Measurements from ENCODE around the gene FLT3.
A peak's percentile ranks its signal among the peaks of the same experiment; 100 is the strongest.

The FLT3 gene

DNA sequence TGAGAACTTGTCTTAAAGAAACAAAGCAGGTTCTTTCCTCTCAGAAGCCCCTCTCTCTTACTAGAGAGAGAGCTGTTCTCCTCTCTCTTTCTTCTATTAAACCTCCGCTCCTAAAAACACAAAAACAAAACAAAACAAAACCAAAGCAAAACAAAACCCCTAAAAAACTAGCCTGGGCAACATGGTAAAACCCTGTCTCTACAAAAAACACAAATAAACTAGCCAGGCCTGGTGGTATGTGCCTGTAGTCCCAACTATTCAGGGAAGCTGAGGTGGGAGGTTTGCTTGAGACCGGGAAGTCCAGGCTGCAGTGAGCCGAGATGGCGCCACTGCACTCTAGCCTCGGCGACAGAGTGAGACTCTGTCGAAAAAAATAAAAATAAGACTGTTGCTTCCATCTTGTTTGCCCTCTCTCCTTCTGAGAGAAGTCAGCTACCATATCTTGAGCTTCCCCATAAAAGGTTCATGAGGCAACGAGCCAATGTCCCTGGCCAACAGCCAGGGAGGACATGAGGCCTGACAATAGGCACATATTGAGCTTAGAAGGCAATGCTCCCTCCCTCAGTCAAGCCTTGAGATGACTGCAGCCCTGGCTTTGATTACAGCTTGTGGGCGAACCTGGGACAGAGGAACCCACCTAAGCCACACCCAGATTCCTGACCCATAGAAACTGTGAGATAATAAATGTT, 17.5 kb upstream of the FLT3 start:
- Histone ChIP-seq H2BK120ac (ENCODE audit: low read depth, low read length) (no peak overlapping the region), H2BK15ac (ENCODE audit: low read length) (no peak overlapping the region), H3K4me2 (ENCODE audit: insufficient read depth, low read length, poor library complexity, severe bottlenecking) (no peak overlapping the region), H3K4me3 (ENCODE audit: low read length in 2 of 2) (no peak overlapping the region), H3K9ac (ENCODE audit: low read depth, low read length, poor library complexity) (no peak overlapping the region), H3K27me3 (ENCODE audit: control insufficient read depth in 3 of 3, insufficient read depth in 3 of 3, low read depth in 1 of 3, low read length in 3 of 3) (no peaks in the 10 kb centered on the region), H4K91ac (ENCODE audit: low read depth, low read length, poor library complexity) (no peak overlapping the region), H3K9me3 (replicated peaks in 1 of 2; ENCODE audit: control insufficient read depth in 2 of 2, insufficient read depth in 1 of 2, low read depth in 1 of 2, low read length in 2 of 2) (no peaks in the 10 kb centered on the region), H3K36me3 (replicated peaks in 1 of 2; ENCODE audit: control insufficient read depth in 2 of 2, insufficient read depth in 2 of 2, low read length in 2 of 2) (no peaks in the 10 kb centered on the region), H2BK12ac (ENCODE audit: low read length) (no peak overlapping the region), H2AK5ac (ENCODE audit: low read depth, low read length) (no peak overlapping the region), H2AFZ (ENCODE audit: low read length) (peak overlapping the region; percentile 66), H2BK5ac (ENCODE audit: low read length) (no peak overlapping the region), H3K79me1 (ENCODE audit: low read depth, low read length) (no peaks in the 10 kb centered on the region), H3K27ac (replicated peaks; ENCODE audit: low read length) (no peak overlapping the region), H3K23ac (ENCODE audit: low read depth, low read length, poor library complexity) (no peak overlapping the region), H4K8ac (ENCODE audit: low read depth, low read length) (no peak overlapping the region), H3K14ac (ENCODE audit: low read length) (no peak overlapping the region), H3K4me1 (ENCODE audit: control insufficient read depth in 2 of 2, insufficient read depth in 1 of 2, low read depth in 1 of 2, low read length in 2 of 2) (no peaks in the 10 kb centered on the region), H3K4ac (ENCODE audit: low read length) (no peak overlapping the region), H3K18ac (ENCODE audit: low read length) (no peak overlapping the region)
- 100% methylated on average over 1 of the region's 9 CpGs; no CpG with 5 or more reads in 1 of the 2 donors for WGBS, 2 donors (ENCODE audit: extremely low coverage in 2 of 2, insufficient read length in 2 of 2, insufficient replicate concordance in 1 of 2)
- DNase-seq (ENCODE audit: low spot score) = no peak

- no peaks in the 10 kb centered on the region for H3K9me3 ChIP-seq (replicated peaks in 1 of 2; ENCODE audit: control insufficient read depth in 2 of 2, insufficient read depth in 1 of 2, low read depth in 1 of 2, low read length in 2 of 2)
- H3K4me1 ChIP-seq (ENCODE audit: control insufficient read depth in 2 of 2, insufficient read depth in 1 of 2, low read depth in 1 of 2, low read length in 2 of 2) = no peaks in the 10 kb centered on the region
- H2BK120ac ChIP-seq (ENCODE audit: low read depth, low read length) = no peak overlapping the region
- H3K23ac ChIP-seq (ENCODE audit: low read depth, low read length, poor library complexity) = no peak overlapping the region
- no peak overlapping the region for H3K9ac ChIP-seq (ENCODE audit: low read depth, low read length, poor library complexity)
- no peaks in the 10 kb centered on the region for H3K36me3 ChIP-seq (replicated peaks in 1 of 2; ENCODE audit: control insufficient read depth in 2 of 2, insufficient read depth in 2 of 2, low read length in 2 of 2)
- no peak overlapping the region for H2BK12ac ChIP-seq (ENCODE audit: low read length)
- H2AFZ ChIP-seq (ENCODE audit: low read length) = no peak overlapping the region
- no peak overlapping the region for H3K27ac ChIP-seq (replicated peaks; ENCODE audit: low read length)
- H3K4ac ChIP-seq (ENCODE audit: low read length) = no peak overlapping the region
- H3K18ac ChIP-seq (ENCODE audit: low read length) = no peak overlapping the region
- no peak overlapping the region for H2BK15ac ChIP-seq (ENCODE audit: low read length)
- no peak overlapping the region for H3K14ac ChIP-seq (ENCODE audit: low read length)
- H3K4me3 ChIP-seq (ENCODE audit: low read length in 2 of 2) = no peak overlapping the region
- no CpG with 5 or more reads among the region's 1 CpG for WGBS, 2 donors (ENCODE audit: extremely low coverage in 2 of 2, insufficient read length in 2 of 2, insufficient replicate concordance in 1 of 2)
- H2BK5ac ChIP-seq (ENCODE audit: low read length) = no peak overlapping the region
- H4K8ac ChIP-seq (ENCODE audit: low read depth, low read length) = no peak overlapping the region
- no peak overlapping the region for H4K91ac ChIP-seq (ENCODE audit: low read depth, low read length, poor library complexity)
- H3K4me2 ChIP-seq (ENCODE audit: insufficient read depth, low read length, poor library complexity, severe bottlenecking) = no peak overlapping the region
- no peaks in the 10 kb centered on the region for H3K79me1 ChIP-seq (ENCODE audit: low read depth, low read length)
- H2AK5ac ChIP-seq (ENCODE audit: low read depth, low read length) = no peak overlapping the region
- H3K27me3 ChIP-seq (ENCODE audit: control insufficient read depth in 3 of 3, insufficient read depth in 3 of 3, low read depth in 1 of 3, low read length in 3 of 3) = no peaks in the 10 kb centered on the region
- DNase-seq (ENCODE audit: low spot score) = no peak
Measured at GRCh38 chr13:28116736-28117135, 16.4 kb upstream of the FLT3 start.

- H3K27me3 ChIP-seq (ENCODE audit: control insufficient read depth in 3 of 3, insufficient read depth in 3 of 3, low read depth in 1 of 3, low read length in 3 of 3) = peaks cover 0 to 16% (median 0%) of the 10 kb centered on the region in 3 experiments
- H4K91ac ChIP-seq (ENCODE audit: low read depth, low read length, poor library complexity) = no peak overlapping the region
- no peak overlapping the region for H3K4ac ChIP-seq (ENCODE audit: low read length)
- no CpG with 5 or more reads among the region's 3 CpGs for WGBS, 2 donors (ENCODE audit: extremely low coverage in 2 of 2, insufficient read length in 2 of 2, insufficient replicate concordance in 1 of 2)
- no peaks in the 10 kb centered on the region for H3K79me1 ChIP-seq (ENCODE audit: low read depth, low read length)
- H2BK5ac ChIP-seq (ENCODE audit: low read length) = no peak overlapping the region
- H3K36me3 ChIP-seq (replicated peaks in 1 of 2; ENCODE audit: control insufficient read depth in 2 of 2, insufficient read depth in 2 of 2, low read length in 2 of 2) = peaks cover 0 to 1% of the 10 kb centered on the region in 2 donors
- no peak overlapping the region for H3K27ac ChIP-seq (replicated peaks; ENCODE audit: low read length)
- no peak overlapping the region for H3K4me2 ChIP-seq (ENCODE audit: insufficient read depth, low read length, poor library complexity, severe bottlenecking)
- H3K14ac ChIP-seq (ENCODE audit: low read length) = no peak overlapping the region
- no peak overlapping the region for H3K18ac ChIP-seq (ENCODE audit: low read length)
- no peak overlapping the region for H3K4me3 ChIP-seq (ENCODE audit: low read length in 2 of 2)
- no peaks in the 10 kb centered on the region for H3K4me1 ChIP-seq (ENCODE audit: control insufficient read depth in 2 of 2, insufficient read depth in 1 of 2, low read depth in 1 of 2, low read length in 2 of 2)
- H3K23ac ChIP-seq (ENCODE audit: low read depth, low read length, poor library complexity) = no peak overlapping the region
- DNase-seq (ENCODE audit: low spot score) = no peak
- no peak overlapping the region for H2AFZ ChIP-seq (ENCODE audit: low read length)
- no peak overlapping the region for H2BK15ac ChIP-seq (ENCODE audit: low read length)
- no peak overlapping the region for H2AK5ac ChIP-seq (ENCODE audit: low read depth, low read length)
- H3K9ac ChIP-seq (ENCODE audit: low read depth, low read length, poor library complexity) = no peak overlapping the region
- no peak overlapping the region for H2BK12ac ChIP-seq (ENCODE audit: low read length)
- H3K9me3 ChIP-seq (replicated peaks in 1 of 2; ENCODE audit: control insufficient read depth in 2 of 2, insufficient read depth in 1 of 2, low read depth in 1 of 2, low read length in 2 of 2) = no peaks in the 10 kb centered on the region
- H4K8ac ChIP-seq (ENCODE audit: low read depth, low read length) = no peak overlapping the region
- H2BK120ac ChIP-seq (ENCODE audit: low read depth, low read length) = no peak overlapping the region
Measured at GRCh38 chr13:28110414-28110813, 10.0 kb upstream of the FLT3 start.

- Histone ChIP-seq H3K4me2 (ENCODE audit: insufficient read depth, low read length, poor library complexity, severe bottlenecking) (no peak overlapping the region), H3K27ac (replicated peaks; ENCODE audit: low read length) (no peak overlapping the region), H3K4me3 (ENCODE audit: low read length in 2 of 2) (no peak overlapping the region), H3K9ac (ENCODE audit: low read depth, low read length, poor library complexity) (no peak overlapping the region), H2BK120ac (ENCODE audit: low read depth, low read length) (no peak overlapping the region), H3K23ac (ENCODE audit: low read depth, low read length, poor library complexity) (no peak overlapping the region), H2AFZ (ENCODE audit: low read length) (no peak overlapping the region), H2BK12ac (ENCODE audit: low read length) (no peak overlapping the region), H2AK5ac (ENCODE audit: low read depth, low read length) (no peak overlapping the region), H3K27me3 (ENCODE audit: control insufficient read depth in 3 of 3, insufficient read depth in 3 of 3, low read depth in 1 of 3, low read length in 3 of 3) (peaks cover 0 to 20% (median 0%) of the 10 kb centered on the region in 3 experiments), H3K14ac (ENCODE audit: low read length) (no peak overlapping the region), H4K91ac (ENCODE audit: low read depth, low read length, poor library complexity) (no peak overlapping the region), H3K79me1 (ENCODE audit: low read depth, low read length) (no peaks in the 10 kb centered on the region), H2BK15ac (ENCODE audit: low read length) (no peak overlapping the region), H3K9me3 (replicated peaks in 1 of 2; ENCODE audit: control insufficient read depth in 2 of 2, insufficient read depth in 1 of 2, low read depth in 1 of 2, low read length in 2 of 2) (no peaks in the 10 kb centered on the region), H2BK5ac (ENCODE audit: low read length) (no peak overlapping the region), H3K4ac (ENCODE audit: low read length) (no peak overlapping the region), H4K8ac (ENCODE audit: low read depth, low read length) (no peak overlapping the region), H3K18ac (ENCODE audit: low read length) (no peak overlapping the region), H3K4me1 (ENCODE audit: control insufficient read depth in 2 of 2, insufficient read depth in 1 of 2, low read depth in 1 of 2, low read length in 2 of 2) (no peaks in the 10 kb centered on the region), H3K36me3 (replicated peaks in 1 of 2; ENCODE audit: control insufficient read depth in 2 of 2, insufficient read depth in 2 of 2, low read length in 2 of 2) (peaks cover 0 to 1% of the 10 kb centered on the region in 2 donors)
- no CpG with 5 or more reads among the region's 1 CpG for WGBS, 2 donors (ENCODE audit: extremely low coverage in 2 of 2, insufficient read length in 2 of 2, insufficient replicate concordance in 1 of 2)
- no peak for DNase-seq (ENCODE audit: low spot score)
Measured at GRCh38 chr13:28106976-28107375, 6.6 kb upstream of the FLT3 start.
